HG03280 (cell line): ENCODE measurements around the gene SLC25A38.
"Not testable (repeated sequence)": the region's sequence is repeated elsewhere in the genome, so short reads cannot be mapped to it uniquely, and the experiment has no call there.

Source experiments
- ATAC-seq: cut with Tn5 transposase; IDR thresholded peaks from one replicate; pipeline ENCODE4 v1.9.1; 2021; ENCODE audit warnings: mild to moderate bottlenecking, moderate library complexity; ENCODE audit not compliant: unreplicated experiment

The SLC25A38 gene

GRCh38 chr3:39406368-39407258 is 23.4 kb downstream of the SLC25A38 start, which contains the start of gene RPSA:
Gene RPSA (plus strand): TSS chr3:39406720. CDS start chr3:39407654, 934 bp downstream.
- peak; percentile 94 for ATAC-seq

GRCh38 chr3:39407259-39407629 is 24.1 kb downstream of the SLC25A38 start:
- no peak for ATAC-seq

- no peak for ATAC-seq
Observed at GRCh38 chr3:39407773-39408492, 24.8 kb downstream of the SLC25A38 start.

GRCh38 chr3:39408493-39409372 is 25.6 kb downstream of the SLC25A38 start:
- no peak for ATAC-seq

GRCh38 chr3:39409514-39410136 is 26.5 kb downstream of the SLC25A38 start:
- ATAC-seq: no peak

- ATAC-seq: no peak
Observed at GRCh38 chr3:39410893-39411292, 27.7 kb downstream of the SLC25A38 start.

- ATAC-seq: no peak
Observed at GRCh38 chr3:39412668-39413260, 29.6 kb downstream of the SLC25A38 start.

GRCh38 chr3:39413691-39414420 is 30.7 kb downstream of the SLC25A38 start:
- ATAC-seq: no peak

- no peak for ATAC-seq
Observed at GRCh38 chr3:39414421-39414907, 31.3 kb downstream of the SLC25A38 start.

GRCh38 chr3:39415302-39415701 is 32.1 kb downstream of the SLC25A38 start:
- not testable (repeated sequence) for ATAC-seq

GRCh38 chr3:39415983-39416382 is 32.8 kb downstream of the SLC25A38 start:
- ATAC-seq: no peak

GRCh38 chr3:39416998-39417397 is 33.8 kb downstream of the SLC25A38 start:
- ATAC-seq: not testable (repeated sequence)

- not testable (repeated sequence) for ATAC-seq
Observed at GRCh38 chr3:39418556-39419225, 35.5 kb downstream of the SLC25A38 start.

- no peak for ATAC-seq
Observed at GRCh38 chr3:39419742-39420315, 36.7 kb downstream of the SLC25A38 start.

GRCh38 chr3:39420543-39420942 is 37.4 kb downstream of the SLC25A38 start:
- no peak for ATAC-seq

GRCh38 chr3:39423436-39423970 is 40.3 kb downstream of the SLC25A38 start:
- ATAC-seq: no peak

- ATAC-seq: no peak
Observed at GRCh38 chr3:39426312-39426711, 43.1 kb downstream of the SLC25A38 start.

- ATAC-seq: no peak
Observed at GRCh38 chr3:39427506-39427905, 44.3 kb downstream of the SLC25A38 start.
